HG03442 (cell line): ENCODE data around the gene PRKN.

Source experiments
- ATAC-seq: cut with Tn5 transposase; IDR thresholded peaks from one replicate; pipeline ENCODE4 v1.9.1; 2021; ENCODE audit warnings: mild to moderate bottlenecking, moderate library complexity; ENCODE audit not compliant: unreplicated experiment

Gene PRKN

GRCh38 chr6:162388383-162388777 lies 339.2 kb downstream of the PRKN start:
- no peak for ATAC-seq

GRCh38 chr6:162387718-162388382 lies 339.7 kb downstream of the PRKN start:
- ATAC-seq, result no peak

- ATAC-seq, result no peak
Observed at GRCh38 chr6:162385980-162386379, 341.6 kb downstream of the PRKN start.

- no peak for ATAC-seq
Observed at GRCh38 chr6:162379757-162380409, 347.7 kb downstream of the PRKN start.

- ATAC-seq, result no peak
Observed at GRCh38 chr6:162377735-162378134, 349.8 kb downstream of the PRKN start.

GRCh38 chr6:162373868-162374267 lies 353.7 kb downstream of the PRKN start:
- no peak for ATAC-seq

GRCh38 chr6:162373192-162373591 lies 354.4 kb downstream of the PRKN start:
- ATAC-seq, result no peak

- ATAC-seq, result no peak
Observed at GRCh38 chr6:162372106-162372505, 355.5 kb downstream of the PRKN start.

- ATAC-seq, result no peak
Observed at GRCh38 chr6:162371121-162371520, 356.4 kb downstream of the PRKN start.

GRCh38 chr6:162369091-162369490 lies 358.5 kb downstream of the PRKN start:
- ATAC-seq, result no peak

- ATAC-seq, result no peak
Observed at GRCh38 chr6:162364488-162364887, 363.1 kb downstream of the PRKN start.

- ATAC-seq, result no peak
Observed at GRCh38 chr6:162363757-162364156, 363.8 kb downstream of the PRKN start.

GRCh38 chr6:162360901-162361567 lies 366.5 kb downstream of the PRKN start:
- ATAC-seq, result no peak

- ATAC-seq, result no peak
Observed at GRCh38 chr6:162358625-162359024, 368.9 kb downstream of the PRKN start.

- ATAC-seq, result no peak
Observed at GRCh38 chr6:162345051-162345511, 382.5 kb downstream of the PRKN start.

- ATAC-seq, result no peak
Observed at GRCh38 chr6:162344646-162345010, 382.9 kb downstream of the PRKN start.

GRCh38 chr6:162343936-162344645 lies 383.5 kb downstream of the PRKN start:
- ATAC-seq, result no peak

- no peak for ATAC-seq
Observed at GRCh38 chr6:162343198-162343935, 384.2 kb downstream of the PRKN start.

GRCh38 chr6:162337412-162337811 lies 390.2 kb downstream of the PRKN start:
- ATAC-seq, result no peak

GRCh38 chr6:162336359-162336758 lies 391.2 kb downstream of the PRKN start:
- no peak for ATAC-seq

- no peak for ATAC-seq
Observed at GRCh38 chr6:162332365-162332764, 395.2 kb downstream of the PRKN start.
